CD14-positive monocyte (primary cell): Measurements from ENCODE around the gene WWC1. TPM values are rescaled to one million over a fixed set of nuclear protein-coding genes. Genes with fewer than 3 reads are reported as not detected.

Experiments
- DNase-seq, 3 donors: peaks; one replicate each; pipeline ENCODE4 v3.0.0-alpha.2; 2011 to 2022
- H2AFZ ChIP-seq: 2 replicates; pipeline ENCODE4 v1.6.0; 2012; ENCODE audit warnings: mild to moderate bottlenecking, low read depth, low read length, inconsistent platforms; ENCODE audit not compliant: insufficient read depth, poor library complexity, severe bottlenecking
- H3K27ac ChIP-seq, 2 donors: 1 replicate in 1 of 2; 2 replicates in 1 of 2; pipeline ENCODE4 v1.5.1; 2012 to 2013; ENCODE audit warnings: low read length in 2 of 2, control low read depth in 1 of 2, inconsistent platforms in 1 of 2, low read depth in 1 of 2, mild to moderate bottlenecking in 1 of 2
- H3K27me3 ChIP-seq, 2 donors: one replicate each; pipeline versions ENCODE4 v1.6.0 to v1.6.1; 2011 to 2013; ENCODE audit warnings: low read length in 2 of 2; ENCODE audit not compliant: control insufficient read depth in 2 of 2, insufficient read depth in 2 of 2
- H3K36me3 ChIP-seq, 2 donors: replicated peaks in 1 of 2; 1 replicate in 1 of 2; 2 replicates in 1 of 2; pipeline versions ENCODE4 v1.5.1 to v1.6.1; 2012 to 2013; ENCODE audit warnings: low read length in 2 of 2, control low read depth in 1 of 2, inconsistent platforms in 1 of 2, mild to moderate bottlenecking in 1 of 2; ENCODE audit not compliant: insufficient read depth in 2 of 2, control insufficient read depth in 1 of 2
- H3K4me1 ChIP-seq, 2 donors: 1 replicate in 1 of 2; 2 replicates in 1 of 2; pipeline versions ENCODE4 v1.5.1 to v1.6.1; 2012 to 2013; ENCODE audit warnings: low read length in 2 of 2, control low read depth in 1 of 2, inconsistent platforms in 1 of 2, mild to moderate bottlenecking in 1 of 2, moderate library complexity in 1 of 2; ENCODE audit not compliant: insufficient read depth in 2 of 2, control insufficient read depth in 1 of 2
- H3K4me2 ChIP-seq: replicated peaks from 2 replicates; pipeline ENCODE3; 2012; ENCODE audit warnings: low read length, moderate library complexity, mild to moderate bottlenecking; ENCODE audit not compliant: poor library complexity, severe bottlenecking; ENCODE audit errors: extremely low read depth
- H3K4me3 ChIP-seq, 3 experiments: fragments of 200-600 bp in 1 of 3; sonication (generic) in 1 of 3; replicated peaks in 1 of 3; 1 replicate in 2 of 3; 2 replicates in 1 of 3; pipeline ENCODE4 v1.5.1; 2011 to 2013; ENCODE audit warnings: low read length in 3 of 3, mild to moderate bottlenecking in 3 of 3, control low read depth in 2 of 3, low read depth in 2 of 3, inconsistent platforms in 1 of 3, moderate library complexity in 1 of 3
- H3K79me2 ChIP-seq: 2 replicates; pipeline ENCODE4 v1.6.0; 2012; ENCODE audit warnings: mild to moderate bottlenecking, control low read depth, inconsistent platforms, low read length, moderate library complexity; ENCODE audit not compliant: insufficient read depth
- H3K9ac ChIP-seq: 2 replicates; pipeline ENCODE4 v1.6.0; 2017; ENCODE audit warnings: low read length, mild to moderate bottlenecking; ENCODE audit not compliant: insufficient read depth, poor library complexity, severe bottlenecking
- H3K9me3 ChIP-seq, 2 donors: replicated peaks in 1 of 2; 1 replicate in 1 of 2; 2 replicates in 1 of 2; pipeline versions ENCODE4 v1.5.1 to v1.6.1; 2012 to 2013; ENCODE audit warnings: low read length in 2 of 2, control low read depth in 1 of 2; ENCODE audit not compliant: control insufficient read depth in 1 of 2, insufficient read depth in 1 of 2
- H4K20me1 ChIP-seq: 2 replicates; pipeline ENCODE4 v1.6.0; 2012; ENCODE audit warnings: mild to moderate bottlenecking, low read length, control low read depth, moderate library complexity; ENCODE audit not compliant: insufficient read depth
- H3K27ac Mint-ChIP-seq, 7 donors: one replicate each; pipeline ENCODE4 v1.8.0; 2020; ENCODE audit warnings: mild to moderate bottlenecking in 7 of 7, mixed read lengths in 7 of 7, moderate library complexity in 6 of 7, inconsistent platforms in 2 of 7
- H3K27me3 Mint-ChIP-seq, 3 donors: one replicate each; pipeline ENCODE4 v1.8.0; 2021 to 2022; ENCODE audit warnings: low read depth in 3 of 3, mild to moderate bottlenecking in 3 of 3, mixed read lengths in 3 of 3, moderate library complexity in 3 of 3, inconsistent platforms in 1 of 3
- H3K36me3 Mint-ChIP-seq, 2 donors: one replicate each; pipeline ENCODE4 v1.8.0; 2020; ENCODE audit warnings: mixed read lengths in 2 of 2, inconsistent platforms in 1 of 2, mild to moderate bottlenecking in 1 of 2
- H3K4me1 Mint-ChIP-seq: one replicate; pipeline ENCODE4 v1.8.0; 2020; ENCODE audit warnings: mild to moderate bottlenecking, mixed read lengths
- H3K4me3 Mint-ChIP-seq, 2 donors: one replicate each; pipeline ENCODE4 v1.8.0; 2020; ENCODE audit warnings: mild to moderate bottlenecking in 2 of 2, mixed read lengths in 2 of 2, moderate library complexity in 1 of 2
- H3K9me3 Mint-ChIP-seq, 7 donors: one replicate each; pipeline ENCODE4 v1.8.0; 2020 to 2022; ENCODE audit warnings: mixed read lengths in 7 of 7, mild to moderate bottlenecking in 6 of 7, moderate library complexity in 6 of 7, inconsistent platforms in 2 of 7
- WGBS: methylation state at CpG from one replicate; pipeline ENCODE4 v1.1.5; 2013; ENCODE audit warnings: missing lambda C conversion rate; ENCODE audit not compliant: insufficient coverage; 5-methylcytosine and 5-hydroxymethylcytosine counted together
- intact Hi-C, 2 donors: fragments of 100-400 bp; cut with micrococcal nuclease; formaldehyde crosslinking; loops; one replicate each; pipeline versions ENCODE4 v1.15.0 to v1.15.1; 2023
- polyA plus RNA-seq, 3 donors: library from polyadenylated mRNA; depleted of rRNA in 1 of 3; unstranded in 2 of 3; stranded (reverse) in 1 of 3; fragments of 300-500 nt in 2 of 3; fragments of >200 nt in 1 of 3; fragmentation: Illumina TruSeq in 2 of 3; gene quantifications; 1 replicate in 2 of 3; 2 replicates in 1 of 3; pipeline ENCODE4 v1.2.3, GENCODE V29; 2012 to 2021
- TF ChIP-seq, protein P1 (sequence below): fragments of 200-600 bp; IDR thresholded peaks from one replicate; pipeline ENCODE4 v1.8.0; 2022; ENCODE audit warnings: antibody characterized with exemption, mild to moderate bottlenecking

WWC1 gene
- polyA plus RNA-seq, 3 donors: not detected

DNA sequence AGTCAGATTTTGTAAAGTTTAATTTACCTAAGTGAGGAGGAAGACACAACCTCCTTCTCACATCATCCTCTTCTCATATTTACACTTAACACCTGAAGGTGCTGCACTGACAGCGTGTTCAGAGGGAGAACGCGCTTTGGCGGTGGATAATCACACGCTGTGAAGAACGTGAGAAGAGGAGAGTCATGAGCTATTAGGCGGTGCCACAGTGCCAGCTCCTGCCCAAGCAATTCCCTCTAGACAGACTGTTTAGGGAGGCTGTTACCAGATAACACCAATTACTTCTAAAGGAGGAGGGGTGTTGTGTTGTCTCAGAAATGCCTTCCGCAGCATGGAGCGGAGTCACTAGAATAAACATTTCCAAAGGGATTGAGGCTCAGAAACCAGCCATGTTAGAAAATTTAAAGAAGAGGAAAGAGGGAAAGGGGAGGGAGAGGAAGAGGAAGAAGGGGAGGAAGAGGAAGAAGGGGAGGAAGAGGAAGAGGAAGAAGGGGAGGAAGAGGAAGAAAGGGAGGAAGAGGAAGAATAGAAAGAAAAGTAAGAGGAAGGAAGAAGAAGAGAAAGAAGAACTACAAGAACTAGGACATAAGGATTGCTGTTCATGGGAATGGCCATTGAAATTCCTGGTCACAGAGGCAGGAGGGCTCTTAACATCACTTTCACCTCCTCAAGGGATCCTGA is 37.3 kb upstream of the WWC1 start:
- DNase-seq: no peak
- no peaks in the 10 kb centered on the region for H3K4me1 Mint-ChIP-seq
- H3K27me3 ChIP-seq: no peaks in the 10 kb centered on the region
- intact Hi-C loops: no loop called here
- H3K9me3 ChIP-seq: no peaks in the 10 kb centered on the region
- no peak overlapping the region for H3K4me3 Mint-ChIP-seq
- H2AFZ ChIP-seq: no peak overlapping the region
- H3K4me2 ChIP-seq: no peak overlapping the region
- H3K9ac ChIP-seq: no peak overlapping the region
- H3K27me3 Mint-ChIP-seq: peaks cover 0 to 5% (median 1%) of the 10 kb centered on the region in 3 donors
- TF ChIP-seq, protein P1, sequence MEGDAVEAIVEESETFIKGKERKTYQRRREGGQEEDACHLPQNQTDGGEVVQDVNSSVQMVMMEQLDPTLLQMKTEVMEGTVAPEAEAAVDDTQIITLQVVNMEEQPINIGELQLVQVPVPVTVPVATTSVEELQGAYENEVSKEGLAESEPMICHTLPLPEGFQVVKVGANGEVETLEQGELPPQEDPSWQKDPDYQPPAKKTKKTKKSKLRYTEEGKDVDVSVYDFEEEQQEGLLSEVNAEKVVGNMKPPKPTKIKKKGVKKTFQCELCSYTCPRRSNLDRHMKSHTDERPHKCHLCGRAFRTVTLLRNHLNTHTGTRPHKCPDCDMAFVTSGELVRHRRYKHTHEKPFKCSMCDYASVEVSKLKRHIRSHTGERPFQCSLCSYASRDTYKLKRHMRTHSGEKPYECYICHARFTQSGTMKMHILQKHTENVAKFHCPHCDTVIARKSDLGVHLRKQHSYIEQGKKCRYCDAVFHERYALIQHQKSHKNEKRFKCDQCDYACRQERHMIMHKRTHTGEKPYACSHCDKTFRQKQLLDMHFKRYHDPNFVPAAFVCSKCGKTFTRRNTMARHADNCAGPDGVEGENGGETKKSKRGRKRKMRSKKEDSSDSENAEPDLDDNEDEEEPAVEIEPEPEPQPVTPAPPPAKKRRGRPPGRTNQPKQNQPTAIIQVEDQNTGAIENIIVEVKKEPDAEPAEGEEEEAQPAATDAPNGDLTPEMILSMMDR: no peak
- H3K79me2 ChIP-seq: no peaks in the 10 kb centered on the region
- no peak overlapping the region for H3K4me3 ChIP-seq
- no peak overlapping the region for H3K27ac ChIP-seq
- H4K20me1 ChIP-seq: no peaks in the 10 kb centered on the region
- WGBS: 92% methylated on average over 2 of the region's 9 CpGs
- no peaks in the 10 kb centered on the region for H3K4me1 ChIP-seq
- no peak overlapping the region for H3K27ac Mint-ChIP-seq
- peaks cover 0 to 5% (median 2%) of the 10 kb centered on the region in 7 donors for H3K9me3 Mint-ChIP-seq
- H3K36me3 Mint-ChIP-seq: no peaks in the 10 kb centered on the region
- no peaks in the 10 kb centered on the region for H3K36me3 ChIP-seq

DNA sequence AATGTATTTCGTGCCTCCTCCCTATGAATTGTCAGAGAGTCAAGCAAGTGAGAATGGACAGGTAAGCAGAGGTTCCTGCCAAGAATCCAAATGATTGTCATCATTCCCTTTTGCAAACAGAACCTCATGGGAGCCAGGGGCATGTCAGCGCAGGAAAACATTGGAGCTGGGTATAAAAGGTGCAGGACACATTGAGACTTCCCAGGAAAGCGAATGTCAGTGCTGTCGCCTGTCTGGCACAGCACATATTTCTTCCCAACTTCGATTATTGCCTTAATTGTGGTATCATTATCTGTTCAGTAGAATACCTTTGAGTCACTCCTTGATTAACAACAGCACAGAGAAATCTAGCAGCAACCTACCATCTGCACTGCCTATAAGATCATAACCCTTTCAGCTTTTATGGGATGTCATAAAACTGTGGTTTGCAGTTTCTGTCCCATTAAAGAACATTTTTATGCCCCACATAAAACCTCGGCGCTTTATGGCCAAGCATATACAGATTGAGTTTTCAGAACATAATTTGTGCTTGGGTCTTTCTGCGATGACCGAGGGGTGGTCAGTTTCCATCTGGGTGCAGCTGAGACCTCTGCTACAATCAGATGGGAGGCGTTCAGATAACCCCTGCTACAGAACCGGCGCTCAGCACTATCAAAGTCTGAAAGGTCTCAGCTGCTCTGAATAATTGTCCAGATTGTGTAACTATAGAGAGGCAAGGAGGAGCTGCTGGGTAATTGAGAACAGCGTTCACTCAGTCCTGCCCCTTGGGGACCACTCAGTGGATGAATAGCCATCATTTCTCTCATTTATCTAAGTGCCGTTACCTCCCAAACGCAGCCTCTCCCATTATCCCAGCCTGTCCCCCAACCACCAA is 30.9 kb upstream of the WWC1 start:
- H3K4me1 ChIP-seq: no peaks in the 10 kb centered on the region
- no peak for DNase-seq
- H3K27me3 ChIP-seq: no peaks in the 10 kb centered on the region
- H3K9me3 ChIP-seq: no peaks in the 10 kb centered on the region
- Mint-ChIP-seq H3K4me1 (no peaks in the 10 kb centered on the region), H3K27me3 (peaks cover 0 to 3% (median 0%) of the 10 kb centered on the region in 3 donors), H3K4me3 (no peak overlapping the region), H3K36me3 (no peaks in the 10 kb centered on the region), H3K9me3 (no peaks in the 10 kb centered on the region), H3K27ac (no peak overlapping the region)
- H3K27ac ChIP-seq: no peak overlapping the region
- H2AFZ ChIP-seq: no peak overlapping the region
- no peaks in the 10 kb centered on the region for H3K36me3 ChIP-seq
- H3K4me3 ChIP-seq: no peak overlapping the region
- no peak overlapping the region for H3K9ac ChIP-seq
- H4K20me1 ChIP-seq: no peaks in the 10 kb centered on the region
- no peak overlapping the region for H3K4me2 ChIP-seq
- WGBS: 88% methylated on average over 8 of the region's 15 CpGs
- TF ChIP-seq, protein P1: no peak
- no peaks in the 10 kb centered on the region for H3K79me2 ChIP-seq
- intact Hi-C loops: no loop called here
